ENCODE data around the gene URAD.
"Not testable (repeated sequence)": the region's sequence is repeated elsewhere in the genome, so short reads cannot be mapped to it uniquely, and the experiment has no call there.

Gene URAD, protein sequence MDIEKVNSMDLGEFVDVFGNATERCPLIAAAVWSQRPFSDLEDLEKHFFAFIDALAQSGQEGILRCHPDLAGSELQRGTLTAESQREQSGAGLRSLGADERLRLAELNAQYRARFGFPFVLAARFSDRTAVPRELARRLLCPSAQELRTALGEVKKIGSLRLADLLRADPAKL

DNA sequence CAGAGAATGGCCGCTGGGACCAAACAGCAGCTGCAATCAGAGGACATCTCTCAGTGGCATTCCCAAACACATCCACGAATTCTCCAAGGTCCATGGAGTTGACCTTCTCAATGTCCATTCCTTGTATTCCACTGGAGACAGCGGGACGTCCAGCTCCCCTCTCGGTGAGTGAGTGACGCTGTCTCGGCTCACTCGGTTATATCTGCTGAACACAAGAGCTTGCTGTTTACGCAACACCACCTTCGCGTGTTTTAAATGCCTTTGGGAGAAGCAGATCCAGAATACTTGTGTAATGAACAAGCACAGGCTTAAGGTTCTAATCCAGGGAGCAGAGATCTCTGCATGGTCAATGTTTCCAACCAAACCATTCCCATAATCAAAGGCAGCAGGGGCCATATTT lies at the start of gene URAD:
URAD (minus strand) TSS at position 174 of the 400 bp plus-strand sequence; CDS start at position 118, 56 bp downstream.
- no peak for DNase-seq

DNA sequence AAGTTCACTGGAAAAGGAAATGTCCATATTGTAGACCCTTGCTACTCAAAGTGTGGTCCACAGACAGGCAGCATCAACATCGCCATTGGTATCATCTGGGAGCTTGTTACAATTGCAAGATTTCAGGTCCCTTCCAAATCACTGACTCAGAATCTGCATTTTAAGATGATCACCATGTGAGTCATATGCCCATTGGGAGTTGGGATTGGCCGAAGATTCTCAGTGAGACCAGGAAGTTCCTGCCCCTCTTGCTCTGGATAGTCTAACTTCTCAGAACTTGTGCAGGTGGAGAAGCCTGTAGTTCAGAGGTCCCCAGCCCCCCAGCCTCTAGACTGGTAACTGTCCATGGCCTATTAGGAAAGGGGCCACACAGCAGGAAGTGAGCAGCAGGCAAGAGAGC lies 48.9 kb upstream of the URAD start:
- DNase-seq: no peak

DNA sequence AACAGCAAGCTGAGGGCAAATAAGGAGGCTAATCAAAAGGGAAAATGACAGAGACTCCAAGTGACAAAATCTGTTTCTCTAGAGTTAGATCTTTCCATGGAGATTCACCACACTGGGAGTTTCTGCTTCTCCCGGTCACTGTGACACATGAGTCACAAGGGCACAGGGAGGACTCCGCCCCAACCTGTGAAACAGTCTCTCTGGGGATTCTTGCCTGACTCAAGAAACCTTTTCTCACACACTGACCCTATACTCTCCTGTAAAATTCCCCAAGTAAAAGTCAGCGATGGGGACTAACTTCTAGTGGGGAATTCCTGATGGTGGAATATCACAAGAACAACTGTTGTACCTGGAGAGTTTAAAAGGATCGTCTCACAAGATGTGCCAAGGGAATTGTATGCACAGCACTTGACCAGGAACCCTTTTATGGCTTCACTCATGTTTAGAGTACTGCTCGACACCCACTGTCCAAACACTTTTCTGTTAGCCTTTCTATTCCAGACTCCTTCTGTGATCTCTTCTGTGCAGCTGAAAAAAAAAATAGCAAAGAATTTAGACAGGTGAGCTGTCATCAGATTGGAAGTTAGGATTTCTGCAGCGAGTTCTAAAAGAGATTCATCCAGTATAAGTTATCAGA lies 46.8 kb upstream of the URAD start:
- DNase-seq: no peak

DNA sequence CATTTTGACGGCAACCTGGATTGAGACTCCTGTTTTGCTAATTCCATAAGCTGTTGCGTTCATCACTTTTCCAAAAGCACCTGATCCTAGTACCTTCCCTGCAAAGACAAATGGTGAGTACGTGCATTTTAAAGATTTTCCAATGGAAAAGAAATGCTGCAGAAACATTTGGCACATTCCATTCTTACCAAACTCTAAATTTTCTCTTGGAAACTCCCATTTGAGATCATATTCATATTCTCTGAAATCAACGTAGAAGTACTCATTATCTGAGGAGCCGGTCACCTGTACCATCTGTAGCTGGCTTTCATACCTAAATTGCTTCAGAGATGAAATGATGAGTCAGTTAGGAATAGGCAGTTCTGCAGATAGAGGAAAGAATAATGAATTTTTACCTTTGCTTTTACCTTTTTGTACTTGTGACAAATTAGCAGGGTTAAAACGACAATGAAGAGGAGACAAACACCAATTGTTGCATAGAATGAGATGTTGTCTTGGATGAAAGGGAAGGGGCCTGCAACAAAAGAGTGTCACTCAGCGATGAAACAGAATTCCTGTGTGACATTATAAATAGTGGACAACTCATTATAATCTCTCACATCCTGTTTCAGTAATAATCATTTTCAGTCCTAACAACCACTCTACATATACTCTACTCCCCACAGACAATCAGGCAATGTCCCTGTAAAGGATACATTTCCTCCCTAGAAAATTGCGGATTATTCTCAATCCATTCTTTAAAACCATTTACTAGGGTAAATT lies 45.6 kb upstream of the URAD start:
- DNase-seq: no peak

DNA sequence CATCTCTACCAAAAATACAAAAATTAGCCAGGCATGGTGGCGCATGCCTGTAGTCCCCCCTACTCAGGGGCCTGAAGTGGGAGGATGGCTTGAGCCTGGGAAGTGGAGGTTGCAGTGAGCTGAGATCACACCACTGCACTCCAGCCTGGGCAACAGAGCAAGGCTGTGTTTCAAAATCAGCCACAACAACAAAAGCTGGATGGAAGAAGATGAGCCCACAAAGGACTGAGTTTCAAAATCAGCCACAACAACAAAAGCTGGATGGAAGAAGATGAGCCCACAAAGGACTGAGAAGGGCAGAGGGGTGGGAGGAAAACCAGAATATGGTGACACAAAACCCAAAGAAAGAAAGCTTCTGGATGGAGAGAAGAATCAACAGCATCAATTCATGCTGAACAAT lies 43.9 kb upstream of the URAD start:
- not testable (repeated sequence) for DNase-seq

DNA sequence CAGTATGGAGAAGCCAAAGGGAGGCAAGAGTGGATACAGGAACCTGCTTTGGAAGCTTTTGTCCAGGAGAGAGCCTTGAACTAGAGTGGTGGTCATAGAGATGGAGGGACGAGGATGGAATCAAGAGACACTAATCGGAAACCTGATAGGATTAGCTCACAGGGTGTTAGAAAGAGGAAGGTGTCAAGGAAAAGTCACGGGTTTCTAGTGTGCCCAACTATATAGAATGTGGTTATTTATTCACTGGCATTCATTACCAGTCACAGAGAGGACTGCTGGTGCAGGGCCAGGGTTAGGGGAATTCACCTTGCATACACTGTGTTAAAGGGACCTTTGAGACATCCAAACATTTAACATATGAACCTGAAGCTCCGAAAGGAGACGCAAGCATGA lies 43.4 kb upstream of the URAD start:
- DNase-seq: no peak

DNA sequence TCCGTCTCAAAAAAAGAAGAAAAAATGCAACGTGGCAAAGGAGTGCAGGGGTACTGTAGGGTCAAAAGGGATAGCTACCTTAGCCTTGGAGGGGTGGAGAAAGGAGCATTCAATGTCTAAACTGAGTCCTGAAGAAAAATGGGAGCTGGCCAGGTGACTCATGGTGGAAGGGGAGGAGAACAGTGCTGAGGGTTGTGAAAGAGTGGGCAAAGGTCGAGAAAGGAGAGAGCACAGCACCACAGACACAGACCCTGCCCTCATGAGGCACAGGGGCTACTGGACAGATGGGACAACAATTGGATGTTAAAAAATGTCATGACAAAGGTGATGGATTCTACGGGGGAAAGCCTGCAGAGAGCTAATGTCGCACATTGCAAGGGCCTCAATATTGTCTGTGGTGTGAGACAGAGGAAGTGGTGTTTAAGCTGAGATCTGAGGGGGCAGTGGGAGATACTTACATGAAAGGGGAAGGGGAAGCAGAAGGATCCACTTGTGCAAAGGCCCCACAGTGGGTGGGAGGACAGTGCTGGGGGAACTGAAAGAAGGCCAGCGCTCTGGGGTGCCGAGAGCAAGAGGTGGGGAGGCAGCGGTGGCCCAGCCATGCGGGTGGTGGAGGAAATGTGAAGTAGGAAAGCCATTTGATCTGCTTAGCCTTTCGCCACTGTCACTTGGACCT lies 42.9 kb upstream of the URAD start:
- DNase-seq: no peak

DNA sequence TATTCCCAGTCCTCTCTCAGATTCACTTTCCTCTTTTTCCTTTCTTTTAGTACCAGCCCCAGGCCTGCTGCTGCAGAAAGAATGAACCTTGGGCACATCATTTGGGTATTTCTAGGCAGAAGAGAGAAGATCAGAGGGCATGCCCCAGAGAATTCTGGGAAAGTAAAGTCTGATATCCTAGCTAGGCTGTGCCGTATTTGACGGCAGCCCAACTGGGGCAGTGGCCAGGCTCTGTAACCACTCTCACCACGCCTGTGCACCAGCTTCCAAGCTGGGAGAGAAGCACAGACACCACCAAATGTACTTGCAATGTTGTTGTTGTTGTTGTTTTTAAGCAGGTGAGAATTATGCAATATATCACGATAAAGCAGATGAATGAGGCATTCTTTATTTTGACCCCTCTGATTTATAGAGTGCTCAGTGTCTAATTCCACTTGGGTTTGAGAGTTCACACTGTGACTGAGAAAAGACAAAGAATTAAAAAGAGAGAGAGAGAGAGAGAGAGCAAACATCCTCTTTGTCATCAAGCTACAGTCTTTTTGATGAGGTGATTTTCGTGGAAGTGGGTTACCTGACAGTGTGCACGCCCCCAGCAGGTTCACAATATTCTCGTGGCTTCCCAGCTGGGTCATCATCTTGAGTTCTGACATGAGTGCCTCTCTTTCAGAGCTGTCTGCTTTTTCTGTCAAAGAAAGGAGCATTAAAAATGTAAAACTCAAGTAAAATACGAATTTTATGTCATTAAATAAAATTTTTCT lies 39.3 kb upstream of the URAD start:
- no peak for DNase-seq

DNA sequence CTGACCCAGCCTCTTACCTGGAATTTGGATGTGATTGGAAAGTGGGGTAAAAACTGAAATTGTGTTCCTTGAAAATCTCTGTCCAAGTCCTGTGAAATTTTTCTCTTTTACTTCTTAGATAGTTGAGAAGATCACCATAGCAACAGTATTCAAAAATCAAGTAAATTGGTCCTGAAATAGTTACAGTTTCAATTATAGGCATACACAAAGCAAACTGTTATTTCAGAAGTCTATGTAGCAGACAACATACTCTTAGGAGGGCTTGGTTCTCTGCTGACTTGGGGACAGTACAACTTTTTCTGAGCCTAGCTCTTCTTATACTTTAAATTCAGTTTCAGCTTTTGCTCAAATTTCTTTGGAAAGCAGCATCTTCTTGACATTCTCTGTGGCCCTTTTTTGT lies 38.6 kb upstream of the URAD start:
- DNase-seq: no peak

DNA sequence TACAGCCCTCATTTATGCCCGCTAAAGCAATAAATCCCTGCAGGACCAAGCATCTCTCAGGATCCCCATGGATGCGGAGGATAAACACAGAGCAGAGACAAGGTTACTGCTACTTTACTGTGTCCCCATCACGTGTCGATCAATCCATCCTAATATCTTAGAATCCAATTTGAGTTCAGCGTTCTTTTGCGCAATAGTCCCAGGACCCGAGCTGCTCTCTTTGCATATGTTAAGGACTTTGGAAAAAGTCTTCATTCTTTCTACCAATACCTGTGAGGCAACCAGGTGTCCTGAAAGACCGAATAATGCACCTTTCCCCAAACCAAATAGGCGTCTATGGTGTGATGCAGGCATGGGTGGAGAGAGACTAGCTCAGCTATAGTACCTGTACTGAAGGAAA lies 38.0 kb upstream of the URAD start:
- DNase-seq: no peak

DNA sequence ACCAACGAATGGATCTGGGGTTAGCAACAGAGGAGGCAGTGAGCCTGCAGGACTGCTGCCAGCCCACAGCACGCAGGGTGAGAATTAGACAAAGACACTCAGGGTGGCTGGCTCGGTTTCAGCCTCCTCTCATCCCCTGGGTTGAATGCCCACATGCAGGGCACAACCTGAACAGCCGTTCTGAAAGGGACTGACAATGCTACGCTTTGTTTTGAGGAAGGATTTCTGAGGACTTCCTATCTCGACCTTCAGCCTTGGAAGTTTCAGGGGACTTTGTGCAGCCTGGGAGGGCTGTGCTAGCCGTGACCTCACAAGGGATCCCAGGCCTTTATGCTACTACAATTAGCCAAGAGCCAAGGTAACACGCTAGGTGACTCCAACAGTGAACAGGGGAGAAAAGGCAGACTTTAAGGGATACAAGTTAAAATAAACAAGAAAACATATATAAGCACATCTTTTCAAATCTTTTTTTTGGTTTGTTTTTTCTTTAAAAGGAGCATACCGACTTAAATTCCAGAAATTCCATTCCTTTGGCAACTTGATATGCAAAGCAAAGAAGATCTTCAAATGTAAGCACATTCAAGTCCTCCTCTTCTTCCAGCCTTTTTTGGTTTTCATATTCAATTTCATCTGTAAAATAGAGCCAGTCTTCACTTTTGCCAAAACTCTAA lies 34.5 kb upstream of the URAD start:
- DNase-seq: no peak

DNA sequence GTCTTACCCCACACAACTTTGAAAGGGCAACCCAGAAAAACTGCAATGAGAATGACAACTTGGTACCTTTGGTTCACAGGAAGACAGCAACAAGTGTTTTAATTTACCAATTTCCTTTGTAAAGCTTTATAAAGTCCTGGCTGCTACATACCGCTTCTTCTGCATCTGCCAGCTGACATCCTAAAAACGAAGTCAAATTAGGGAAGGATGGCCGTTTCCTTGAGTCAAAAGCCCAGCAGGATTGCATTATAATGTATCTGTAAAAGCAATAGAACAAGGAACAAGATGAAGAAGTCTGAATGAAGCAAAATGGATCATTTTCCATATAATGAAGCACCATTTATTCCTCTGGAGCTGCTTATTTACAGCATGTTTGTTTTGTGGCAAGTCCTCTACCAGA lies 25.8 kb upstream of the URAD start:
- no peak for DNase-seq

DNA sequence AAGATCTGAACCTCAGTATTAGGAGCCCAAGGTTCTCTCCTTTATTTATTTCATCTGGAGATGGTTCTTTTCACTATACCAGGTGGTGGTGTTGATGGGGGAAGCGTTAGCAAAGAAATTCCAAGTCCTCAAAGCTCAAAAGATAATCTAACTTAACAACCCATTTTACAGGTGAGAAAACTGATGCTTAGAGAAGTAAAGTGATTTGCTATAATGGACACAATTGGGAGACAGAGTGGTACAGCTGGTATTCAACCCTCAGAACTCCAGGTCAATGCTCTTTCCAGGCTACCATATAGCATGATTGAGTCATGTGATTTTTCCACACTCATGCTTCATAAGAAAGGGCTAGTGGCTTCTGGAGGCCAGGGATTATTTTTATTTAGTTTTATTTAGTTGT lies 25.0 kb upstream of the URAD start:
- no peak for DNase-seq

DNA sequence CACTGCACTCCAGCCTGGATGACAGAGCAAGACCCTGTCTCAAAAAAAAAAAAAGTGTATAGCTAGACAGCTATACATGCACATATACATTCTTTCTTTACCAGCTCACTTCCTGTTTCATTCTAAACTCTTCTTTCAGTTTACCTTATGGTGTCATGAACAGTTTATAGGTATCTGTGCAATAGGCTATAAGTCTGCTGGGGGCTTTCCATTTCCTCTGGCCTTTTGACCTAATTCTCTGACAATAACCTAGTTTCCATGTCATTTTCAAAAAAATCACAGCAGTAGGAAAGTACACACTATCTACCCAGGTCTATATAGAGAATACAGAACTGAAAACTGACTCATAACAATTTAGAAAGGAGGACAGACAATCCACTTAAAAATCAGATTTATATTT lies 24.4 kb upstream of the URAD start:
- DNase-seq: no peak

DNA sequence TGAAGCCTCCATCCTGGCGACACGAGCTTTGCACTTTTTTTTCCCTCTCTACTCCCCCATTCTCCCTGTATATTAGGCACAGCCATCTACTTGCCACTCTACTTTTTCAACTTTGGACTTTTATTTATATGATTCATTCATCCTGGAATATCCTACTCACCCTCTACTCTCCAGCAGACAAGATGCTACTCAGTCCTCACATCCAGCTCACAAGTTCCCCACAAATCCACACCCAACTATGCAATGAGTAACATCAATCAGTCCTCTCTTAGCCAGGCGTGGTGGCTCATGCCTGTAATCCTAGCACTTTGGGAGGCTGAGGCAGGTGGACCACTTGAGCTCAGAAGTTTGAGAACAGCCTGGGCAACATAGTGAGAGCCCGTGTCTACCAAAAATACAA lies 23.9 kb upstream of the URAD start:
- DNase-seq: no peak

DNA sequence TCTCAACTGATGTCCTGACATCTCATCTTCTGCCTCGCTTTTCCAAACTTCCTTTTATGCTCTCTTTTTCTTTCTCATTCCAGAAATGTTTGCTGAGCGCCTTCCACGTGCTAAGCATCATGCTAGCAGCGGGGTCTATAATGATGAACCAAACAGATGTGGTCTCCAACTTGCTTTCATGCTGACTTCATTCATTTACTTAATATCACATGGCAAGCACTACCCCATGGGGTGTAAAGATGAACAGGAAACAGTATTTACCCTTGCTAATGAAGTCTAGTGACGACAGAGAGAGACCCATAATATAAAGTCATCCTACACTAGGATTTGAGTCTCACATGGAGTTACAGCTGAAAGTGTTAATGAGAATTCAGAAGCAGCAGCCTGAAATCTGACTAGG lies 21.6 kb upstream of the URAD start:
- DNase-seq: no peak

DNA sequence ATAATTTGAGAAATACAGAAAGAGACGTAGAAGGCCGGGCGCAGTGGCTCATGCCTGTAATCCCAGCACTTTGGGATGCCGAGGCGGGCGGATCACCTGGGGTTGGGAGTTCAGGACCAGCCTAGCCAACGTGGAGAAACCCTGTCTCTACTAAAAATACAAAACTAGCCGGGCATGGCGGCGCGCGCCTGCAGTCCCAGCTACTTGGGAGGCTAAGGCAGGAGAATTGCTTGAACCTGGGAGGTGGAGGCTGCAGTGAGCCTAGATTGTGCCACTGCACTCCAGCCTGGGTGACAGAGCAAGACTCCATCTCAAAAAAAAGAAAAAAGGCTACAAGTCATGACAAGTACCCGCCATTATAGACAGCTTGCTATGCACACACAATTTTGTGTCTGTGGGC lies 16.5 kb upstream of the URAD start:
- not testable (repeated sequence) for DNase-seq

DNA sequence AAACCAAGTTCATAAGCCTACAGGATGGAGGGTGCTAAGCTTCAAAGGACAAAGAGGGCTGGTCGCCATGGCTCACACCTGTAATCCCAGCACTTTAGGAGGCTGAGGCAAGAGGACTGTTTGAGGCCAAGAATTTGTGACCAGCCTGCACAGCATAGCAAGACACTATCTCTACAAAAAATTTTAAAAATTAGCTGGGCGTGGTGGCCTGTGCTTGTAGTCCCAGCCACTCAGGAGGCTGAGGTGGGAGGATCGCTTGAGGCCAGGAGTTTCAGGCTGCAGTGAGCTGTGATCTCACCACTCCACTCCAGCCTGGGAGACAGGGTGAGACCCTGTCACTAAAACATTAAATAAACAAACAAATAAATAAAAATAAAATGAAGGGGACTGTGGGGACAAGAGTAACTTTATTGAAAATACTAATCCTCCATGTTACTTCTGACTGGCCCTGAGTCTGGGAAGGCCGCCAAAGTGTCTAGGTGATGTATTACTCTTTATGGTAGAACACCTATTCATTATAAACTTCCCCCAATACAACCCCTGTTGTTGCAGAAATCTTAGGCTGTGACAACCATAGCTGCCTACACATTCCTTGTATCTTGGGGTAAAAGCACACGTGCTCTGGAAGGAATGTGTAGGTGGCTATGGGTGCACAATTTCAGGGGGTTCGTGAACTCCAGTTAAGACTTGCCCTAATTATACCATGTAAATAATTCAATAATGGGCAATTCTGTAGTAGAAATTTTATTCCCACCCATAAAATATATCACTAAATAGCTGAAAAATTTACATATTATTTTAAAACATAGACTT lies 14.6 kb upstream of the URAD start:
- DNase-seq: no peak

DNA sequence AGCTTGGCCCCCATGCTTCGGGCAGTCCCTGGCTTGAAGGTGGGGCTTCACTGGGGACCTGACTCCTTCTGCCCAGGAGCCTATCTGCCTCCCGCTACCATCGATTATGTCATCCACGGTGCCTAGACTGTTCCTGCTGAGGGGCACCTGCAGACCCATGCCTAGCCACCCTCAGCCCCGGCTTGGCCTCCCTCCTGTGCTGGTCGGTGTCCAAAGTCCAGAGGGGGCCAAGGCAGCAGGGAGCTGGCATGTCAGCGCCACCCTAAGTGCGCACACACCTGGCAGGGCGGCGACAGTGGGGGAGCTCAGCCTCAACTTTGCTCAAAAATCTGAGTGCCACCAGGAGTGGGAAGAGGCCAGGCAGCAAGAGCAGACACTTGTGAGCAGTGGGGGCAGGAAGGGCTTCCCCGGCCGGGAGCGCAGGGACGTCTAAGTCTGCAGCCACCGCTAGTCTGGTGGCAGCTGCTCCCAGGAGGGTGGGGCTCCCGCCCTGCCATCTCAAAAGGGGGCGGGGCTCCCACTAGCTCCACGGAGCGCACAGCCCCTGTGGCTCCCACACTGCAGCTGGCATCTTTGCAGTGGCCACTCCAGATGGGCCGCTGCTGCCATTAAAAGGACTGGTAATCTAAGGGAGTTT lies 13.5 kb upstream of the URAD start:
- no peak for DNase-seq

DNA sequence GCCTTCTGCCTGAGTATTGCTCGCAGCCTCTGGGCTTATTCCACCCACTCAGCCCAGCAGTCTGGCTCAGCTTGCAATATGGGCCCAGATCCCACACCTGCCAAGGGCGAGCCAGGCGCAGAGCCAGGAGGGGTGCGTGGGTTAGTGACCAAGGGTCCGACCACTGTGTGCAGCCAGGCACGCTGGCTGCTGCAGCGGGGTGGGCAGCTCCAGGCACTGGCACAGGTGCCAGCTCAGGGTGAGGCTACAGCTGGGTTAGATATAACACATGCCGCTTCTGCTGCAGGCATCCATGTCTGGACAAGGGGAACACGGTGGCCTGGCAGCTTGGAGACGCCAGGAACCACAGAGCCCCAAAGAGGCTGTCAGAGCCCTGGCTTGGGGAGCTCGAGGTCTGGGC lies 12.6 kb upstream of the URAD start:
- no peak for DNase-seq

DNA sequence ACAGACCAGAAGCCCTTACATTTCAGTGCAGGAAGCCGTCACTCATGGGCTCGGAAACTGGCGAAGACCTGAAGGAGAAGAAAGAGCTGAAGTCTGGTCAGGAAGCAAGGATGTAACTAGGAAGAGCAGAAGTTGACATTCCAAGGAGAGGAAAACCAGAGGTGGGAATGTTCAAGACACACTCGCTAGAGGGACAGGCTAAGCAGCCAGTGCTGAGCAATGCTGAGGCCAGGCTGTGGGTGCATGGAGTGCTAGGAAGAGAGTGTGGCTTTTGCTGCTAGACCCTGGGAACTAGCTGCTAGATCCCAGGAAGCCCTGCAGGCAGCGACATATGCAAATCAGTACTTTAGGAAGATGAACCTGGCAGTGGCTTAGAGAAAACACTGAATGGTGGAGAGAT lies 12.1 kb upstream of the URAD start:
- no peak for DNase-seq
